ENCODE measurements around the gene NOL9. TPM values are rescaled to one million over a fixed set of nuclear protein-coding genes. Genes with fewer than 3 reads are reported as not detected.

NOL9 gene
- total and polyA plus RNA-seq, 2 donors (not counting 3 experiments of a cell fraction or from before 2014, with no cell fraction given): 14.1 to 42.9 TPM

GRCh38 chr1:6509919-6510291 lies 44.4 kb downstream of the NOL9 start:
- Histone ChIP-seq H3K9ac (replicated peaks; ENCODE audit: extremely low read depth, insufficient read depth, low read length) (no peak overlapping the region), H3K27ac (ENCODE audit: insufficient read depth, low read depth, low read length) (no peak overlapping the region), H3K9me1 (replicated peaks; ENCODE audit: control insufficient read depth, extremely low read depth, insufficient read depth, low read length) (no peaks in the 10 kb centered on the region), H2AFZ (ENCODE audit: low read depth, low read length) (no peak overlapping the region), H3K27me3 (ENCODE audit: control insufficient read depth in 2 of 2, insufficient read depth in 2 of 2, low read length in 2 of 2) (no peaks in the 10 kb centered on the region), H3K36me3 (ENCODE audit: control insufficient read depth in 2 of 2, extremely low read depth in 1 of 2, insufficient read depth in 2 of 2, low read length in 2 of 2) (no peaks in the 10 kb centered on the region), H3K4me2 (ENCODE audit: insufficient read depth, low read length) (no peak overlapping the region), H3K4me1 (ENCODE audit: control insufficient read depth, extremely low read depth, insufficient read depth, low read length) (no peaks in the 10 kb centered on the region), H3K4me3 (replicated peaks in 1 of 3; ENCODE audit: insufficient read depth in 1 of 3, low read depth in 1 of 3, low read length in 3 of 3) (no peak overlapping the region), H4K20me1 (replicated peaks; ENCODE audit: control insufficient read depth, extremely low read depth, insufficient read depth, low read length) (no peaks in the 10 kb centered on the region), H3K9me3 (replicated peaks; ENCODE audit: control insufficient read depth, insufficient read depth, low read length) (no peaks in the 10 kb centered on the region), H3K79me2 (ENCODE audit: control insufficient read depth, insufficient read depth, low read length) (no peaks in the 10 kb centered on the region)
- FAIRE-seq: no peak
- intact Hi-C loops (cut with micrococcal nuclease) (no loop called here), dilution Hi-C loops (cut with MboI; ENCODE audit: extremely low pct_ligation_motif_present, low sequenced_read_pairs) (no loop called here)
- ChIA-PET POLR2A (no interaction called here), CTCF (interaction anchor here (1.0 to 1.2 kb wide), 2 partner anchors 19 to 137 kb away, joined by 3 to 4 read pairs; no protein-coding TSS in a partner anchor)
- no peak for TF ChIP-seq POLR2AphosphoS5 (IDR thresholded peaks at IDR 0.05; ENCODE audit: insufficient read depth, low read depth, low read length)
- TF ChIP-seq GATA2 (IDR thresholded peaks at IDR 0.05; ENCODE audit: insufficient read depth, insufficient read length, low read depth, low read length): no peak
- no peak for TF ChIP-seq JUN (IDR thresholded peaks at IDR 0.05; ENCODE audit: borderline replicate concordance, insufficient read depth, insufficient read length, low read depth)
- no peak for TF ChIP-seq FOS (IDR thresholded peaks at IDR 0.05; ENCODE audit: borderline replicate concordance, insufficient read depth, low read length)
- no peak for TF ChIP-seq POLR2A (IDR thresholded peaks at IDR 0.05; ENCODE audit: low read depth, low read length)
- no peak for TF ChIP-seq CTCF (IDR thresholded peaks at IDR 0.05; ENCODE audit: extremely low read depth in 1 of 2, insufficient read depth in 1 of 2, low read depth in 1 of 2, low read length in 2 of 2)
- no peak for TF ChIP-seq EZH2 (IDR thresholded peaks at IDR 0.05; ENCODE audit: borderline replicate concordance, low read depth, low read length, severe bottlenecking)
- no peak for TF ChIP-seq MYC (IDR thresholded peaks at IDR 0.05; ENCODE audit: low read depth, low read length)
- no peak for TF ChIP-seq MAX (IDR thresholded peaks at IDR 0.05; ENCODE audit: insufficient read depth, insufficient read length)
- DNase-seq (ENCODE audit: low read depth, low spot score): no peak
- no TSS peak for BruUV-seq (replicated peaks)

All from endothelial cell of umbilical vein (primary cell).